Ectodermal cell (in vitro differentiated cells): ENCODE data around the gene ZBTB7C.

Experiments
- H3K27ac ChIP-seq: 2 replicates; pipeline ENCODE4 v1.7.0; 2013; ENCODE audit warnings: mild to moderate bottlenecking, low read depth, low read length; ENCODE audit not compliant: insufficient read depth, poor library complexity, severe bottlenecking
- H3K27me3 ChIP-seq: 2 replicates; pipeline ENCODE4 v1.7.0; 2013; ENCODE audit warnings: mild to moderate bottlenecking, low read length; ENCODE audit not compliant: insufficient read depth, control insufficient read depth, poor library complexity, severe bottlenecking
- H3K36me3 ChIP-seq: one replicate; pipeline ENCODE4 v1.7.0; 2013; ENCODE audit warnings: low read length; ENCODE audit not compliant: control insufficient read depth, insufficient read depth
- H3K4me1 ChIP-seq: one replicate; pipeline ENCODE4 v1.7.0; 2013; ENCODE audit warnings: low read length; ENCODE audit not compliant: control insufficient read depth, insufficient read depth
- H3K4me3 ChIP-seq: 2 replicates; pipeline ENCODE4 v1.7.0; 2013; ENCODE audit warnings: low read depth, low read length, control low read depth; ENCODE audit not compliant: insufficient read depth
- H3K9me3 ChIP-seq: 2 replicates; pipeline ENCODE4 v1.7.0; 2013; ENCODE audit warnings: mild to moderate bottlenecking, low read length, moderate library complexity; ENCODE audit not compliant: control insufficient read depth
- WGBS, 2 experiments: methylation state at CpG; one replicate each; pipeline ENCODE4 v1.1.7; 2013; ENCODE audit warnings: missing lambda C conversion rate in 2 of 2; 5-methylcytosine and 5-hydroxymethylcytosine counted together

Gene ZBTB7C

DNA sequence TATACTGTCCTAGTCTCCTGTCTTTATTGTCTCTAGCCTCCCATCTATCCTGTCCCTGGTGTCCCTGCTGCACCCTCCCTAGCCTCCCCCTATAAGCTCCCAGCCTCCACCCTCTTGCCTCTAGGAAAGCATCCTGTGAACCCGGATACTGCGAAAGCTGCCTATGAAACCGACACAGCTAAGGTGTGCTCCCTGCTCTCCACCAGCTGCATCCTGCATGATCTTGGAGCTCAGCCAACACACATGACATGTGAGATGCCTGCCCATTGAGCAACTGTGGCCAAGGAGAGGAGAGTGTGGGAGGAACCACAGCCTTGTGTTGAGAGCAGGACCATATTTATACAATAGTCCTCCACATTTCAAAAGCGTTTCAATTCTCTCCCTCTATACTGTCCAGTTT lies 187.1 kb downstream of the ZBTB7C start:
- peaks cover 3% of the 10 kb centered on the region for H3K4me1 ChIP-seq
- WGBS, 2 experiments: 89 to 93% methylated on average over 4 of the region's 4 CpGs
- no peaks in the 10 kb centered on the region for H3K9me3 ChIP-seq
- H3K27me3 ChIP-seq: peaks cover 3% of the 10 kb centered on the region
- no peaks in the 10 kb centered on the region for H3K36me3 ChIP-seq
- H3K4me3 ChIP-seq: no peak overlapping the region
- no peak overlapping the region for H3K27ac ChIP-seq

DNA sequence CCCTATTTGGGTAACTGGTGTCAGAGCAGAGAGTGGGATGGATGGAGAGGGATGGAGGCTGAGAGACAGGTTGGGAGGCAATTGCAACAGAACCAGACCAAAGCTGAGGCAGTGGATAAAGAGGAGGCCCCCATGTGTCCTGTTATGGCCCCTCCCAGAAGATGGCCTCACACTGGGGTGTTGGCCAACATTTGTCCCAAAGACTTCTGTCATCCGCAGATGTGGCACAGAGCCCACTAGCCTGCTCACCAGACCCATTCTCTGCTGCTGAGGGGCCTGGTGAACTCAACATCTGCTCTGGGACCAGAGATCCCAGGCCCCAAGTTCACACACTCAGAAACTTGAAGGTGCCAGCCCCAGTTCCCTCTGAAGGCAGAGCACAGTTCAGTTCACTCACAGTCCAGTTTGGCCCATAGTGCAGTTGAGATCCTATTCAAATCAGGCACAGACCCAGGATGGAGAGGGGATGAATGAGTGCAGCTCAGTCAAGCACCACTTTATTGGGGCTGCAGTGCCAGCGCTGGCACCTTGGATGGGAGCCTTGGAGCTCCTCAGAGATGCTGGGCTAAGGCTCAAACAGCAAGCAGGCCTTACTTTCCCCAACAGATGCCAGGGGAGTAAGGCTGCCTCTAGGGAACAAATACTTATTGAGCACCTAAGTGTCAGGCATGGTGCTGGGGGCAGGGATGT lies 189.2 kb downstream of the ZBTB7C start:
- Histone ChIP-seq H3K36me3 (no peaks in the 10 kb centered on the region), H3K27me3 (peaks cover 3% of the 10 kb centered on the region), H3K9me3 (no peaks in the 10 kb centered on the region), H3K27ac (no peak overlapping the region), H3K4me1 (peaks cover 7% of the 10 kb centered on the region), H3K4me3 (no peak overlapping the region)
- 93 to 94% methylated on average over 2 of the region's 2 CpGs for WGBS, 2 experiments

DNA sequence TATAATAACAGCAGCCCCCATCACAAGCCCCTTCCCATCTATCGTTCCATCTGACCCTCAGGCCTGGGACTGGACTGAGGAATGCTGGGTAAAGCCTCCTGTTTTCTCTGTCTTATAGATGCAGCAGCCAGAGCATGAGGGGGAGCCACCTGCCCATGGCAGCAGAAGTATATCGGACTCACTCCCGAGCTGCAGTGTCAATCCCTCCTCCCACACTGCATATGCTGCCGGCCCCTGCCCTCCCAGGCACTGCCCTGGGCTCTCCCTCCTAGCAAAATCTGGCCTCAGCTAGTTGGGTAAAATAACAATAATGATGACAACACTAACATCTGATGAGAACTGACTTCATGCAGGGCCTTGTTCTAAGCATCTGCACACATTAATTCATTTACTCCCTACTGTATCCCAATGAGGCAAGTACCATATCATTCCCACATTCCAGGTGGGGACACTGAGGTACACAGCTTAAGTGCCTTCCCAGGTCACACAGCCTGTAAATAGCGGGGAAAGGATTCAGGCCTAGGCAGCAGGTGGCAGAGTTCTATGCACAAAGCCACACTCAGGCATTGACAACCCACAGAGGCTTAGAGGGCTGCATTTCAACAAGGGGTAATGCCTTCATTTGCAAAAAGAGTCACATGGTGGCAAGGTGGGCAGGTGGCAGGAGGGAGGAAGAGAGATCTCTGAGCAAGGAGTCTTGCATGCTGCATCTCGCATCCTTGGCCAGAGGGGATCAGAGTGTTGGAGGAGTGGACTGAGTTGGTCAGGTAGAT lies 190.0 kb downstream of the ZBTB7C start:
- Histone ChIP-seq H3K4me1 (peaks cover 7% of the 10 kb centered on the region), H3K27me3 (peaks cover 3% of the 10 kb centered on the region), H3K4me3 (no peak overlapping the region), H3K36me3 (no peaks in the 10 kb centered on the region), H3K27ac (no peak overlapping the region), H3K9me3 (no peaks in the 10 kb centered on the region)
- WGBS, 2 experiments: 71 to 78% methylated on average over 6 of the region's 6 CpGs

DNA sequence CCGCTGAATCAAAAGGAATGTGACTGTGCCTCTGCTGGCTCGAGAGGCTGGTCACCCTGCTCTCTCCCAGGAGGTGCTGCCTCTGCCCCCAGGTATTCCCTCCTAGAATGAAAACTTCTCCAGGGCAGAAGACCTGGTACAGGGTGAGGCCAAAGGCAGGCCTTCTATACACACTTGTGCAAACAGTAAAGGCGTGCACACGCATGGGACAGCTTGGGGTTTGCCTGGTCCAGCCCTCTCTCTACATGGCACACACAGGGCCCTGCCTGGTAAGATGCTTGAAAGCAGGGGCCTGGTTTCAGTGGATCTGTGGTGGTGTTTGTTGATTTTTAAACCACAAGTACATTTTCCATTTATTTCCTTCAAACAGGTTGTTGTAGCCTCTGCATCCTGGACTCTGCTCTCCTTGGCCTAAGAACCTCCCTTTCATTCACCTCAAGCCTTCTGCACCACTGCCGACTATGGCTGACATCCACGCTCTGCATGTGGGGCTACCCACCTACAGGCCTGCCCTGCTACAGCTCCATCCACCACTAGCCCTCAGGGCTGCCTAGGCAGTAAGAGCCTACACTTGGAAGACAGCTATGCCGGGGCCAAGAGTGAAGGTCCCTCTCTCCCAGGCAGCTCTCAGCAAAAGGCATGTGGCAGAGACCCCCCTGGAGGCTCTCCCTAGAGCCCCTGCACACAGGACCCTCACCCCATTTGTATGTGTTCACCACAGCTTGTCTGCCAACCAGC lies 190.7 kb downstream of the ZBTB7C start:
- Histone ChIP-seq H3K4me1 (peaks cover 7% of the 10 kb centered on the region), H3K27ac (no peak overlapping the region), H3K27me3 (peaks cover 3% of the 10 kb centered on the region), H3K36me3 (no peaks in the 10 kb centered on the region), H3K4me3 (no peak overlapping the region), H3K9me3 (no peaks in the 10 kb centered on the region)
- WGBS, 2 experiments: 89 to 93% methylated on average over 7 of the region's 7 CpGs

DNA sequence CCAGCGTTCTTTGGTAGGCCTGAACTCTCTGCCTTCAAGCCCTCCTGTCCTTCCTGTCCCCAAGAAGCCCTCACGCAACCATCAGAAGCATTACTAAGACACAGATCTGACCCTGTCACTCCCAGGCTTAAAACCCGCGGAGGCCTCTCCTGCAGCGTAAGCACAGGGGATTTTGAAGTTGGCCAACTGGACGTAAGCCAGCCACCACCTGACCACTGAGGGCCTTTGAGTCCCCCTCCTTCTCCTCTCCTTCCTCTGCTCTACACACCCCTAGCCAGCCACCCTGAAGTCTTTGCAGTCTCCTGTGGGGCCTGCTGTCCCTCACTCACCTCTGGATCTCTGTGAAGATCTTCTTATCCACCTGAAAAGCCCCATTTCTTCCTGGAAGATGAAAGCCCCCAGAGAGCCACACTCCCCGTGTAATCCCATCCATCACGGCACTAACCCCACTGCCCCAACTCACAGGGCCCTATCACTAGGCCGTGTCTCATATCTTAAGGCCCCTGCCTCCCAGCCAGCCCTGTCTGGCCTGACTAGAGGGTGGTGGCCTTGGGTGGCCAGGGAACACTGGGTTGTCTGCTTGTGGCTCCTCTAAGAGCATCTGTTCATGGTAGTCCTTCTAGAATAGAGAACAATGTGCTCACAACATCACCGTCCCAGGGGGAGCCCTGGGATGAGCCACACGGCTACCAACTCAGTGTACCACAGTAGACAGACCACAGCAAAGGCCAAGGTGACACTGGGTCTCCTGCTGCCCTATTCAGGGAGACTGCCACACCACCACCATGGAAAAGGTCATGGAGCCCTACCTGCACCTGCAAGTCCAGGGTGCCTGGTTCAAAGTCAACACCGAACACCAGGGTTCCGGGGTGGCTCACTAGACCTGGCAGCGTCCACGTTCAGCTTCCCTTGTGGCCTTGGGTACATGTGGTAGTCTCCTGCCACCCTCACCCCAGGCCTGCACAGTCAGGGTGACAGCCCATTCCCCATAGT lies 191.6 kb downstream of the ZBTB7C start:
- peaks cover 7% of the 10 kb centered on the region for H3K4me1 ChIP-seq
- H3K9me3 ChIP-seq: no peaks in the 10 kb centered on the region
- H3K4me3 ChIP-seq: no peak overlapping the region
- no peak overlapping the region for H3K27ac ChIP-seq
- H3K27me3 ChIP-seq: peaks cover 2% of the 10 kb centered on the region
- no peaks in the 10 kb centered on the region for H3K36me3 ChIP-seq
- 91 to 92% methylated on average over 15 of the region's 15 CpGs for whole genome bisulfite sequencing, 2 experiments

DNA sequence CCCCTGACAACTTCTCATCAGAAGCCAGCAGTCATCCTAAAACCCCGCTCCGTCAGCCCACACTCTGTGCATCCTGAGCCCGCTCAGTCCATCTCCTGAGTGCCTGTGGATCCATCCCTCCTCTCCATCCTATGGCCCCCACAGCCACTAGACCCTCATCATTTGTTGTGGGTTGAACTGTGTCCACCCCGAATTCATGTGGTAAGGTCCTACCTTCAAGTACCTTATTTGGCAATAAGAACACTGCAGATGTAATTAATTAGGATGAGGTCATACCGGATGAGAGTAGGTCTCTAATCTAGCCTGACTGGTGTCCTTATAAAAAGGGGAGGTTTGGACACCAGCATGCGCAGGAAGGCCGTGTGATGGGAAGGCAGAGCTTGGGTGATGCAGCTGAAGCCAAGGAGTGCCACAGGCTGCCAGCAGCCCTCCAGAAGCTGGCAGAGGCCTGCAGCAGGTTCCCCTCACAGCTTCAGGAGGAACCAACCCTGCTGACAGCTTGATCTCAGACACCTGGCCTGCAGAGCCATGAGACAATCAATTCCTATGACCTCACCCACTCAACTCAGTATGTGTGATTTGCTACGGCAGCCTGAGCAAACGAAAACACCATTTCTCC lies 192.4 kb downstream of the ZBTB7C start:
- WGBS, 2 experiments: 91 to 94% methylated on average over 9 of the region's 9 CpGs
- H3K4me1 ChIP-seq: peaks cover 7% of the 10 kb centered on the region
- H3K9me3 ChIP-seq: no peaks in the 10 kb centered on the region
- H3K27me3 ChIP-seq: no peaks in the 10 kb centered on the region
- no peak overlapping the region for H3K27ac ChIP-seq
- no peaks in the 10 kb centered on the region for H3K36me3 ChIP-seq
- no peak overlapping the region for H3K4me3 ChIP-seq

DNA sequence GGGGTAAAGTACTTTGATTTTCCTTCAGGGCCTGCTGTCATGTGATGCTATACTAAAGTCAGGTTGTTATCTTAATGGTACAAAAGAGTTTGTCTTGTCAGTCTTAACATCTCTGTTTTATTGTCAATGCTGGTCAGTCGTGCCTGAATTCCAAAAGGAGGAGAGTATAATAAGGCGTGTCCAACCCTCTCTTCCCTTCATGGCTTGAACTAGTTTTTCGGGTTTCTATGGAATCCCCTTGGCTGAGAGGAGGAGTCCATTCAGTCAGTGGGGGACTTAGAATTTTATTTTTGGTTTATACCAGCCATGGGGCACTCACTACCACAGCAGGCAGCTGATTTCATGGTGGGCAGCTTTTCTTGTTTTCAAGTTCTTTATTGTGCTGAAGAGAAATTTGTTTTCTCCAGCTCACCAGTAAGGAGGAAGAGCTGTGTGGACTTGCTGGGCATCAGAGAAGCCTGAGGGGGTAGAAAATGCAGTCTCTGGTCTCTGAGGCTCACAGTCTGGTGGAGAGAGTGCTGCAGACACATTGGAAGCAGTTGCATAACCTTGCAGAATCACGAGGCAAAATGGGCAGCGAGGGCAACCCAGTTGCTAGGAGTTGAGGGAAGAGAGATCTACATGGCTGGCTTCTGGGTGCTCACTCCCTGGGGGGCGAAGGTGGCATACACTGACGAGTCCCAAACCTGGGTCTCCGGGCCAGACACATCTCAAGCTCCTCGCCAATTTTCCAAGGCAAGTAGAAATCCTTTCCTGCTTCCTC lies 193.1 kb downstream of the ZBTB7C start:
- Histone ChIP-seq H3K27me3 (no peaks in the 10 kb centered on the region), H3K9me3 (no peaks in the 10 kb centered on the region), H3K4me3 (no peak overlapping the region), H3K36me3 (no peaks in the 10 kb centered on the region), H3K27ac (no peak overlapping the region), H3K4me1 (peaks cover 7% of the 10 kb centered on the region)
- WGBS, 2 experiments: 87 to 92% methylated on average over 9 of the region's 9 CpGs

DNA sequence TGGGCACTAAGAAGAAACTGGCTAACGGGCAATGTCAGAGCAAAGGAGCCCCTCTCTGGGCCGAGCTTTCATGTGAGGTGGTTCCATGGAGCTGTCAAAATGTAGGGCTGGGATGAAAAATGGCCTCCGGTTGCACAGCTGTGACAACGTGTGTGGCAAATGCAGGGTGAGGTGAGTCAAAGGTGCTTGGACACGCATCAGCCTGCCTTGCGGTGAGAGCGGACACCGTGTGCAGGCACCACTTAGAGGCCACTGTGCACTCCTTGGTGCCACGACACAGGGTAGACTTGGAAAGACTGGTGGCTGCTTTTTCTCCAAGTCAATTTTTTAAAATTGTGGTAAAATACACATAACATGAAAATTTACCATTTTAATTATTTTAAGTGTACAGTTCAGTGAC lies 195.4 kb downstream of the ZBTB7C start:
- Histone ChIP-seq H3K27me3 (no peaks in the 10 kb centered on the region), H3K9me3 (no peaks in the 10 kb centered on the region), H3K36me3 (no peaks in the 10 kb centered on the region), H3K4me1 (peaks cover 7% of the 10 kb centered on the region), H3K27ac (no peak overlapping the region), H3K4me3 (no peak overlapping the region)
- 93 to 95% methylated on average over 9 of the region's 9 CpGs for WGBS, 2 experiments
